GM12878 (cell line): ENCODE measurements around the gene CLMP. TPM values are rescaled to one million over a fixed set of nuclear protein-coding genes. Genes with fewer than 3 reads are reported as not detected.
"Not testable (repeated sequence)": the region's sequence is repeated elsewhere in the genome, so short reads cannot be mapped to it uniquely, and the experiment has no call there.

Experiments used
- ATAC-seq: fragments of 200-7000 bp; cut with Tn5 transposase; 3 replicates; pipeline ENCODE4 v1.9.1; 2020; ENCODE audit warnings: mild to moderate bottlenecking, moderate library complexity
- BruUV-seq: library from RNA; stranded (reverse); fragments of 400-500 nt; replicated peaks from 2 replicates; lab custom pipeline; 2021; lab: Mats Ljungman, UMichigan
- CTCF ChIA-PET: fragments of 300-600 bp; sonication (Branson Sonifier 250); formaldehyde crosslinking; extraction: SDS; loops from one replicate; lab custom pipeline; 2021; ENCODE audit warnings: inconsistent platforms; lab: Yijun Ruan, JAX
- POLR2A ChIA-PET: fragments of 350-600 bp; formaldehyde crosslinking; extraction: SDS; loops from one replicate; lab custom pipeline; 2021; ENCODE audit warnings: inconsistent platforms; lab: Charles Lee
- RAD21 ChIA-PET: fragments of 300-600 bp; sonication (Branson Sonifier 250); formaldehyde crosslinking; loops from one replicate; lab custom pipeline; 2023; ENCODE audit warnings: antibody characterized with exemption; ENCODE audit not compliant: unreplicated experiment; lab: Charles Lee
- SMC1A ChIA-PET: fragments of 300-600 bp; sonication (Branson Sonifier 250); formaldehyde crosslinking; loops from one replicate; lab custom pipeline; 2023; ENCODE audit not compliant: unreplicated experiment, uncharacterized antibody; lab: Charles Lee
- DNase-seq: peaks from one replicate; pipeline ENCODE4 v3.0.0-alpha.2; 2011; ENCODE audit warnings: low read depth, low spot score
- FAIRE-seq: peaks from 3 replicates; lab custom pipeline; 2011; peaks lifted over from hg19 to GRCh38; lab: Jason Lieb, UNC
- H2AFZ ChIP-seq: 2 replicates; pipeline ENCODE4 v1.6.0; 2011; ENCODE audit warnings: low read depth, low read length, control low read depth; ENCODE audit not compliant: control insufficient read depth
- H3K27ac ChIP-seq: 2 replicates; pipeline ENCODE4 v1.5.1; 2011; ENCODE audit warnings: control low read depth; ENCODE audit not compliant: control insufficient read depth, insufficient read depth
- H3K27me3 ChIP-seq, 2 experiments: replicated peaks in 1 of 2; 2 replicates each; pipeline versions ENCODE4 v1.6.0 to v1.6.1; 2011; ENCODE audit warnings: low read length in 1 of 2; ENCODE audit not compliant: control insufficient read depth in 2 of 2, insufficient read depth in 2 of 2
- H3K36me3 ChIP-seq, 2 experiments: 2 replicates each; pipeline ENCODE4 v1.5.1; 2011; ENCODE audit warnings: low read length in 1 of 2; ENCODE audit not compliant: control insufficient read depth in 2 of 2, insufficient read depth in 2 of 2
- H3K4me1 ChIP-seq: 2 replicates; pipeline ENCODE4 v1.6.1; 2011; ENCODE audit warnings: mild to moderate bottlenecking, low read length, moderate library complexity, mixed read lengths; ENCODE audit not compliant: control insufficient read depth, insufficient read depth
- H3K4me2 ChIP-seq: 2 replicates; pipeline ENCODE4 v1.6.0; 2011; ENCODE audit warnings: control low read depth; ENCODE audit not compliant: control insufficient read depth, insufficient read depth
- H3K4me3 ChIP-seq: fragments of 200-600 bp; sonication (generic); 2 replicates; pipeline ENCODE4 v1.5.1; 2016
- H3K79me2 ChIP-seq: 2 replicates; pipeline ENCODE4 v1.6.0; 2011; ENCODE audit warnings: low read length; ENCODE audit not compliant: control insufficient read depth, insufficient read depth
- H3K9ac ChIP-seq: 2 replicates; pipeline ENCODE4 v1.8.0; 2011; ENCODE audit warnings: low read length, control low read depth, mixed read lengths; ENCODE audit not compliant: control insufficient read depth, insufficient read depth
- H3K9me3 ChIP-seq: replicated peaks from 3 replicates; pipeline ENCODE4 v1.5.1; 2011; ENCODE audit warnings: mild to moderate bottlenecking, low read length; ENCODE audit not compliant: control insufficient read depth, insufficient read depth
- H4K20me1 ChIP-seq: 2 replicates; pipeline ENCODE4 v1.6.0; 2011; ENCODE audit not compliant: control insufficient read depth, insufficient read depth
- CBX3 ChIP-seq: fragments of 200-600 bp; sonication (generic); IDR thresholded peaks from 2 replicates; pipeline ENCODE4 v1.6.1; 2016; ENCODE audit warnings: low read depth, borderline replicate concordance
- CEBPB ChIP-seq, 2 experiments: fragments of 150-350 bp in 1 of 2; IDR thresholded peaks; 2 replicates each; pipeline ENCODE4 v1.6.1; 2012 to 2014; ENCODE audit warnings: low read depth in 2 of 2, low read length in 2 of 2, borderline replicate concordance in 1 of 2, inconsistent platforms in 1 of 2
- EGR1 ChIP-seq, 2 experiments: IDR thresholded peaks; 1 replicate in 1 of 2; 2 replicates in 1 of 2; pipeline ENCODE4 v1.6.1; 2011 to 2012; ENCODE audit warnings: low read depth in 2 of 2, low read length in 2 of 2, borderline replicate concordance in 1 of 2, mild to moderate bottlenecking in 1 of 2, moderate library complexity in 1 of 2
- FOXM1 ChIP-seq: IDR thresholded peaks from 2 replicates; pipeline ENCODE4 v1.6.1; 2012; ENCODE audit warnings: low read depth, mild to moderate bottlenecking, inconsistent platforms, low read length, moderate library complexity
- HDAC6 ChIP-seq: fragments of 200-600 bp; sonication (generic); IDR thresholded peaks from one replicate; pipeline ENCODE4 v1.8.0; 2017; ENCODE audit warnings: antibody characterized with exemption; ENCODE audit not compliant: unreplicated experiment
- NRF1 ChIP-seq: conservative IDR thresholded peaks from 2 replicates; pipeline ENCODE4 v1.6.1; 2011; ENCODE audit warnings: mild to moderate bottlenecking, low read depth, low read length, improper control_type of control experiment
- RELA ChIP-seq: fragments of 450-650 bp; IDR thresholded peaks from 2 replicates; pipeline ENCODE4 v1.8.0; 2014; ENCODE audit warnings: borderline replicate concordance; ENCODE audit not compliant: partially characterized antibody
- RUNX3 ChIP-seq: IDR thresholded peaks from 2 replicates; pipeline ENCODE4 v1.6.1; 2012; ENCODE audit warnings: low read length, inconsistent platforms
- SMAD1 ChIP-seq: fragments of 450-650 bp; IDR thresholded peaks from 2 replicates; pipeline ENCODE4 v1.6.1; 2018; ENCODE audit warnings: mild to moderate bottlenecking, low read depth; ENCODE audit not compliant: partially characterized antibody
- SMAD5 ChIP-seq: IDR thresholded peaks from 2 replicates; pipeline ENCODE4 v1.6.1; 2016; ENCODE audit warnings: antibody characterized with exemption, low read depth
- ZSCAN29 ChIP-seq: fragments of 450-650 bp; IDR thresholded peaks from 2 replicates; pipeline ENCODE4 v1.6.1; 2017; ENCODE audit warnings: mild to moderate bottlenecking, moderate library complexity
- WGBS: methylation state at CpG from one replicate; pipeline ENCODE4 v1.1.6; 2016; ENCODE audit warnings: low lambda C conversion rate; ENCODE audit not compliant: insufficient replicate concordance, insufficient coverage; ENCODE audit errors: missing lambda C conversion rate; 5-methylcytosine and 5-hydroxymethylcytosine counted together
- in situ Hi-C: fragments of 300-500 bp; cut with MboI; formaldehyde crosslinking; loops from 9 replicates; pipeline ENCODE4 v1.14.3; 2018; ENCODE audit warnings: mixed read lengths
- intact Hi-C: fragments of 100-400 bp; cut with micrococcal nuclease; formaldehyde crosslinking; loops from one replicate; pipeline ENCODE4 v1.14.2; 2022; ENCODE audit not compliant: unreplicated experiment
- polyA plus RNA-seq, 11 experiments: library from polyadenylated mRNA; depleted of rRNA in 4 of 11; unstranded in 6 of 11; stranded (reverse) in 5 of 11; fragments of >200 nt; fragmentation: Nextera tagmentation in 4 of 11; fragmentation: Illumina TruSeq in 1 of 11; extraction: Ambion mirVana in 4 of 11; extraction: Trizol in 1 of 11; gene quantifications; 1 replicate in 1 of 11; 2 replicates in 10 of 11; pipeline versions ENCODE4 v1.2.1 to v1.2.3, GENCODE V29; 2011 to 2016; ENCODE audit warnings: inconsistent platforms in 2 of 11, missing spikeins in 2 of 11, low read depth in 1 of 11
- total RNA-seq, 4 experiments: library from RNA; depleted of rRNA in 3 of 4; stranded (reverse); fragments of >200 nt in 3 of 4; fragmentation: Illumina TruSeq in 1 of 4; extraction: Trizol in 1 of 4; gene quantifications; 2 replicates each; pipeline versions ENCODE4 v1.2.1 to v1.2.3, GENCODE V29; 2013 to 2021

The CLMP gene
- total and polyA plus RNA-seq, 10 of the 15 experiments (the other 5 are each of a cell fraction or from before 2014, with no cell fraction given), result 0.01 to 0.71 (median 0.20) TPM; not detected in 4

DNA sequence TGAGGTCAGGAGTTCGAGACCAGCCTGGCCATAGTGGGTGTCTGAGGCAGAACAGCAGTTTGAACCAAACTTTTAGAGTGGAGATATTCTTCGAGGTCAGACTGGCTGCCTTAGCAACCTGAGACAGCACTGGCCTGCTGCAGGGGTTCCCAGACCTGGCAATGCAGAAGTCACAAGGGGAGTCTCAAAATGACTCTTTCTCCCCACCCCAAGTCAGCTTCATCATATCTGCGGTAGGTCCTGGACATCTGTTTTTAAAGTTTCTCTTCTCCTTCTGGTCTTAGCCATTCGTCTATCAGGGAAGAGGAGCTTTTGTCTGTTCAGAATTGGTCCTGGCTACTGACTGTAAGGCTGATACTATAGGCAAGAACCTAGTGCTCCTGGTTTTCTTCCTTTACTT, 14.5 kb upstream of the CLMP start (continued):
- peak; percentile 26; the same call in 1 of the 2 replicates for TF ChIP-seq RUNX3
- no peak for TF ChIP-seq CEBPB (IDR thresholded peaks at IDR 0.05; ENCODE audit: borderline replicate concordance in 1 of 2, low read depth in 2 of 2, low read length in 2 of 2)
- no peak for TF ChIP-seq CBX3

- CTCF ChIA-PET, result no interaction called here
- FAIRE-seq, result no peak
- Histone ChIP-seq H3K36me3 (no peaks in the 10 kb centered on the region), H2AFZ (no peak overlapping the region), H3K9ac (no peak overlapping the region), H3K4me1 (0 out of 2 replicates have a peak, but pooled peaks cover 3% of the 10 kb centered on the region), H3K4me2 (no peak overlapping the region), H3K27ac (no peak overlapping the region), H3K9me3 (no peaks in the 10 kb centered on the region), H4K20me1 (no peaks in the 10 kb centered on the region), H3K79me2 (no peaks in the 10 kb centered on the region), H3K27me3 (peaks cover 0 to 4% of the 10 kb centered on the region in 2 experiments; a peak in 2 of 4 replicates), H3K4me3 (no peak overlapping the region)
- BruUV-seq, result no TSS peak
- no peak for TF ChIP-seq NRF1
- no peak for TF ChIP-seq SMAD1
- no peak for TF ChIP-seq SMAD5
- TF ChIP-seq FOXM1, result no peak
- TF ChIP-seq HDAC6, result no peak
- TF ChIP-seq RELA, result no peak
- no peak for TF ChIP-seq ZSCAN29
- TF ChIP-seq EGR1 (IDR thresholded peaks at IDR 0.05; ENCODE audit: borderline replicate concordance in 1 of 2, low read depth in 2 of 2, low read length in 2 of 2), result no peak
- SMC1A ChIA-PET, result no interaction called here
- ATAC-seq, result no peak
- POLR2A ChIA-PET, result no interaction called here
- DNase-seq, result no peak
- intact Hi-C loops (no loop called here), in situ Hi-C loops (no loop called here)
- 40% methylated on average over 10 of the region's 10 CpGs for WGBS
- RAD21 ChIA-PET, result no interaction called here
Measured at GRCh38 chr11:123206791-123207434, 11.9 kb upstream of the CLMP start.

GRCh38 chr11:123206055-123206454, 11.0 kb upstream of the CLMP start:
- POLR2A ChIA-PET, H3K4me3 ChIP-seq, H3K4me2 ChIP-seq, RAD21 ChIA-PET, H4K20me1 ChIP-seq, H2AFZ ChIP-seq, BruUV-seq, H3K9ac ChIP-seq, H3K27me3 ChIP-seq, DNase-seq, in situ Hi-C loops, FAIRE-seq, SMC1A ChIA-PET, ATAC-seq, intact Hi-C loops, H3K27ac ChIP-seq, H3K4me1 ChIP-seq, CTCF ChIA-PET, H3K79me2 ChIP-seq, H3K36me3 ChIP-seq, H3K9me3 ChIP-seq: not testable (repeated sequence)
- 8% methylated on average over 7 of the region's 7 CpGs for WGBS
